ENCODE measurements around the gene HOXA1.
"Not testable (repeated sequence)": the region's sequence is repeated elsewhere in the genome, so short reads cannot be mapped to it uniquely, and the experiment has no call there.

Gene HOXA1

GRCh38 chr7:27091105-27091504 lies 4.7 kb downstream of the HOXA1 start:
- DNase-seq: no peak

GRCh38 chr7:27088002-27088922 lies 7.5 kb downstream of the HOXA1 start:
- DNase-seq: no peak

- DNase-seq: no peak
Observed at GRCh38 chr7:27083646-27084045, 12.2 kb downstream of the HOXA1 start.

- no peak for DNase-seq
Observed at GRCh38 chr7:27082171-27082570, 13.6 kb downstream of the HOXA1 start.

- no peak for DNase-seq
Observed at GRCh38 chr7:27080844-27081436, 14.9 kb downstream of the HOXA1 start.

- no peak for DNase-seq
Observed at GRCh38 chr7:27079234-27079975, 16.4 kb downstream of the HOXA1 start.

GRCh38 chr7:27078616-27079233 lies 17.1 kb downstream of the HOXA1 start:
- no peak for DNase-seq

- no peak for DNase-seq
Observed at GRCh38 chr7:27073076-27073475, 22.7 kb downstream of the HOXA1 start.

- DNase-seq: no peak
Observed at GRCh38 chr7:27071622-27072390, 24.0 kb downstream of the HOXA1 start.

- DNase-seq: no peak
Observed at GRCh38 chr7:27068259-27068658, 27.5 kb downstream of the HOXA1 start.

GRCh38 chr7:27066148-27066547 lies 29.7 kb downstream of the HOXA1 start:
- no peak for DNase-seq

GRCh38 chr7:27065709-27066108 lies 30.1 kb downstream of the HOXA1 start:
- no peak for DNase-seq

- no peak for DNase-seq
Observed at GRCh38 chr7:27064661-27065060, 31.1 kb downstream of the HOXA1 start.

- DNase-seq: no peak
Observed at GRCh38 chr7:27064159-27064558, 31.6 kb downstream of the HOXA1 start.

- DNase-seq: no peak
Observed at GRCh38 chr7:27062946-27063345, 32.9 kb downstream of the HOXA1 start.

GRCh38 chr7:27053153-27053552 lies 42.6 kb downstream of the HOXA1 start:
- no peak for DNase-seq

GRCh38 chr7:27051451-27051850 lies 44.3 kb downstream of the HOXA1 start:
- no peak for DNase-seq

- no peak for DNase-seq
Observed at GRCh38 chr7:27048438-27048837, 47.4 kb downstream of the HOXA1 start.

- no peak for DNase-seq
Observed at GRCh38 chr7:27046854-27047549, 48.8 kb downstream of the HOXA1 start.

GRCh38 chr7:27045972-27046371 lies 49.8 kb downstream of the HOXA1 start:
- DNase-seq: not testable (repeated sequence)

- not testable (repeated sequence) for DNase-seq
Observed at GRCh38 chr7:27045066-27045465, 50.7 kb downstream of the HOXA1 start.

Data from NCI-H524 treated with DMSO at 0.1 percent for 48 hours (cell line).